Liver (tissue), 9 donors: Measurements from ENCODE around the gene CARD14. TPM values are rescaled to one million over a fixed set of nuclear protein-coding genes. Genes with fewer than 3 reads are reported as not detected.

ENCODE experiments used
- DNase-seq: peaks from one replicate; pipeline ENCODE4 v3.0.0-alpha.2; 2017; ENCODE audit warnings: low spot score
- H3K27ac ChIP-seq, 2 donors: one replicate each; pipeline ENCODE4 v1.7.0; 2013; ENCODE audit warnings: inconsistent platforms in 2 of 2, low read length in 2 of 2, control low read depth in 1 of 2, low read depth in 1 of 2, mild to moderate bottlenecking in 1 of 2
- H3K27me3 ChIP-seq, 4 donors: one replicate each; pipeline versions ENCODE4 v1.6.1 to v1.7.0; 2013; ENCODE audit warnings: low read length in 3 of 4, inconsistent platforms in 1 of 4, mild to moderate bottlenecking in 1 of 4, moderate library complexity in 1 of 4; ENCODE audit not compliant: control insufficient read depth in 4 of 4, insufficient read depth in 4 of 4
- H3K36me3 ChIP-seq, 4 donors: one replicate each; pipeline versions ENCODE4 v1.6.1 to v1.7.0; 2013; ENCODE audit warnings: low read length in 3 of 4, mild to moderate bottlenecking in 3 of 4, low read depth in 1 of 4, moderate library complexity in 1 of 4; ENCODE audit not compliant: control insufficient read depth in 4 of 4, insufficient read depth in 3 of 4
- H3K4me1 ChIP-seq, 4 donors: one replicate each; pipeline versions ENCODE4 v1.6.1 to v1.7.0; 2013; ENCODE audit warnings: low read length in 3 of 4, mild to moderate bottlenecking in 3 of 4, moderate library complexity in 1 of 4; ENCODE audit not compliant: control insufficient read depth in 4 of 4, insufficient read depth in 4 of 4
- H3K4me3 ChIP-seq, 3 donors: one replicate each; pipeline versions ENCODE4 v1.6.1 to v1.7.0; 2013; ENCODE audit warnings: low read length in 3 of 3, control low read depth in 1 of 3, low read depth in 1 of 3, mild to moderate bottlenecking in 1 of 3
- H3K9ac ChIP-seq, 2 donors: one replicate each; pipeline ENCODE4 v1.7.0; 2013; ENCODE audit warnings: low read length in 2 of 2, mild to moderate bottlenecking in 2 of 2, moderate library complexity in 2 of 2, control low read depth in 1 of 2, low read depth in 1 of 2
- H3K9me3 ChIP-seq, 4 donors: one replicate each; pipeline versions ENCODE4 v1.6.1 to v1.7.0; 2013; ENCODE audit warnings: low read length in 3 of 4; ENCODE audit not compliant: control insufficient read depth in 4 of 4
- EGR1 ChIP-seq, 2 donors: IDR thresholded peaks; 2 replicates each; pipeline ENCODE4 v1.6.1; 2016 to 2018; ENCODE audit warnings: antibody characterized with exemption in 2 of 2, low read depth in 2 of 2
- FOXA1 ChIP-seq: IDR thresholded peaks from 2 replicates; pipeline ENCODE4 v1.6.1; 2016; ENCODE audit warnings: antibody characterized with exemption
- FOXA2 ChIP-seq: IDR thresholded peaks from 2 replicates; pipeline ENCODE4 v1.6.1; 2016; ENCODE audit warnings: antibody characterized with exemption
- HNF4G ChIP-seq: IDR thresholded peaks from 2 replicates; pipeline ENCODE4 v1.6.1; 2016; ENCODE audit warnings: antibody characterized with exemption
- JUND ChIP-seq, 2 donors: IDR thresholded peaks; 2 replicates each; pipeline ENCODE4 v1.6.1; 2016; ENCODE audit warnings: antibody characterized with exemption in 2 of 2
- NR2F2 ChIP-seq: IDR thresholded peaks from 2 replicates; pipeline ENCODE4 v1.6.1; 2016; ENCODE audit warnings: antibody characterized with exemption
- RAD21 ChIP-seq, 2 donors: IDR thresholded peaks; 2 replicates each; pipeline ENCODE4 v1.6.1; 2016; ENCODE audit warnings: antibody characterized with exemption in 2 of 2, mild to moderate bottlenecking in 2 of 2
- RXRA ChIP-seq, 2 donors: IDR thresholded peaks; 2 replicates each; pipeline ENCODE4 v1.6.1; 2017 to 2018; ENCODE audit warnings: antibody characterized with exemption in 2 of 2, mild to moderate bottlenecking in 1 of 2
- SP1 ChIP-seq: IDR thresholded peaks from 2 replicates; pipeline ENCODE4 v1.6.1; 2018; ENCODE audit warnings: antibody characterized with exemption, mild to moderate bottlenecking
- TAF1 ChIP-seq: conservative IDR thresholded peaks from 2 replicates; pipeline ENCODE4 v1.6.1; 2016; ENCODE audit warnings: antibody characterized with exemption, mild to moderate bottlenecking
- YY1 ChIP-seq: IDR thresholded peaks from 2 replicates; pipeline ENCODE4 v1.6.1; 2016; ENCODE audit warnings: antibody characterized with exemption, mild to moderate bottlenecking
- WGBS: extraction: QIAGEN DNeasy Blood & Tissue Kit; methylation state at CpG from one replicate; pipeline ENCODE4 v1.1.7; 2013; 5-methylcytosine and 5-hydroxymethylcytosine counted together
- polyA plus RNA-seq, 2 donors: library from polyadenylated mRNA; stranded (reverse) in 1 of 2; unstranded in 1 of 2; fragments of 200-250 nt in 1 of 2; fragments of >200 nt in 1 of 2; fragmentation: Nextera tagmentation in 1 of 2; extraction: Ambion mirVana in 1 of 2; gene quantifications; one replicate each; pipeline versions ENCODE4 v1.2.1 to v1.2.3, GENCODE V29; 2013 to 2015
- total RNA-seq, 2 donors: library from RNA; depleted of rRNA; stranded (reverse); fragments of >200 nt; gene quantifications; one replicate each; pipeline ENCODE4 v1.2.3, GENCODE V29; 2014
- TF ChIP-seq, protein P1 (sequence below): IDR thresholded peaks from 2 replicates; pipeline ENCODE4 v1.6.1; 2016; ENCODE audit warnings: antibody characterized with exemption
- TF ChIP-seq, protein P2 (sequence below): fragments of 150-350 bp; IDR thresholded peaks from 2 replicates; pipeline ENCODE4 v1.5.1; 2017; ENCODE audit warnings: improper control_type of control experiment, low read depth, low read length; ENCODE audit not compliant: missing input control
- TF ChIP-seq, protein P3 (sequence below): IDR thresholded peaks from 2 replicates; pipeline ENCODE4 v1.6.1; 2016; ENCODE audit warnings: antibody characterized with exemption, mild to moderate bottlenecking
- TF ChIP-seq, protein P4 (sequence below): IDR thresholded peaks from 2 replicates; pipeline ENCODE4 v1.6.1; 2016; ENCODE audit warnings: antibody characterized with exemption
- TF ChIP-seq, protein P5 (sequence below): IDR thresholded peaks from 2 replicates; pipeline ENCODE4 v1.6.1; 2016; ENCODE audit warnings: antibody characterized with exemption
- donor health status: healthy.
- donor health status: healthy.
- donor health status: healthy.
- donor health status: healthy.
- donor health status: healthy.

Gene CARD14
- total and polyA plus RNA-seq, 4 donors = 0.07 to 0.70 (median 0.29) TPM

DNA sequence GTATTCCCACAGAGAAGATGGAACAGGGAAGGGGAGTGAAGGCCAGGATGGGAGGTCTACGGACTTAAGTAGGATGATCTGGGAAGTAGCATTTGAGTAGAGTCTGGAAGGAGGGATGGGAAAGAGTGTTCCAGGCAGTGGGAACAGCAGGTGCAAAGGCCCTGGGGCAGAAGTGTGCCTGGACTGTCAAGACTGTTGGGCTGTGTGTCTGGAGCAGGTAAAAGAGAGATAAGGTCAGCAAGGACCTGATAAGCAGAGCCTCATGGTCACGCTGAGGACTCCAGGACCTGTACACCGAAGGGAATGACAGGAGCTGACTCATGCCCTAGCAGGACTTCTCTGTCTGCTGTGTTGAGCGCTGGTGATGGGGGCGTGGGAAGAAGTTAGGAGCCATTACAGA lies 723 bp upstream of the CARD14 start (continued):
- TF ChIP-seq, protein P1, sequence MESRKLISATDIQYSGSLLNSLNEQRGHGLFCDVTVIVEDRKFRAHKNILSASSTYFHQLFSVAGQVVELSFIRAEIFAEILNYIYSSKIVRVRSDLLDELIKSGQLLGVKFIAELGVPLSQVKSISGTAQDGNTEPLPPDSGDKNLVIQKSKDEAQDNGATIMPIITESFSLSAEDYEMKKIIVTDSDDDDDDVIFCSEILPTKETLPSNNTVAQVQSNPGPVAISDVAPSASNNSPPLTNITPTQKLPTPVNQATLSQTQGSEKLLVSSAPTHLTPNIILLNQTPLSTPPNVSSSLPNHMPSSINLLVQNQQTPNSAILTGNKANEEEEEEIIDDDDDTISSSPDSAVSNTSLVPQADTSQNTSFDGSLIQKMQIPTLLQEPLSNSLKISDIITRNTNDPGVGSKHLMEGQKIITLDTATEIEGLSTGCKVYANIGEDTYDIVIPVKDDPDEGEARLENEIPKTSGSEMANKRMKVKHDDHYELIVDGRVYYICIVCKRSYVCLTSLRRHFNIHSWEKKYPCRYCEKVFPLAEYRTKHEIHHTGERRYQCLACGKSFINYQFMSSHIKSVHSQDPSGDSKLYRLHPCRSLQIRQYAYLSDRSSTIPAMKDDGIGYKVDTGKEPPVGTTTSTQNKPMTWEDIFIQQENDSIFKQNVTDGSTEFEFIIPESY = no peak
- TF ChIP-seq, protein P2, sequence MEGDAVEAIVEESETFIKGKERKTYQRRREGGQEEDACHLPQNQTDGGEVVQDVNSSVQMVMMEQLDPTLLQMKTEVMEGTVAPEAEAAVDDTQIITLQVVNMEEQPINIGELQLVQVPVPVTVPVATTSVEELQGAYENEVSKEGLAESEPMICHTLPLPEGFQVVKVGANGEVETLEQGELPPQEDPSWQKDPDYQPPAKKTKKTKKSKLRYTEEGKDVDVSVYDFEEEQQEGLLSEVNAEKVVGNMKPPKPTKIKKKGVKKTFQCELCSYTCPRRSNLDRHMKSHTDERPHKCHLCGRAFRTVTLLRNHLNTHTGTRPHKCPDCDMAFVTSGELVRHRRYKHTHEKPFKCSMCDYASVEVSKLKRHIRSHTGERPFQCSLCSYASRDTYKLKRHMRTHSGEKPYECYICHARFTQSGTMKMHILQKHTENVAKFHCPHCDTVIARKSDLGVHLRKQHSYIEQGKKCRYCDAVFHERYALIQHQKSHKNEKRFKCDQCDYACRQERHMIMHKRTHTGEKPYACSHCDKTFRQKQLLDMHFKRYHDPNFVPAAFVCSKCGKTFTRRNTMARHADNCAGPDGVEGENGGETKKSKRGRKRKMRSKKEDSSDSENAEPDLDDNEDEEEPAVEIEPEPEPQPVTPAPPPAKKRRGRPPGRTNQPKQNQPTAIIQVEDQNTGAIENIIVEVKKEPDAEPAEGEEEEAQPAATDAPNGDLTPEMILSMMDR = no peak
- no peak for TF ChIP-seq SP1

DNA sequence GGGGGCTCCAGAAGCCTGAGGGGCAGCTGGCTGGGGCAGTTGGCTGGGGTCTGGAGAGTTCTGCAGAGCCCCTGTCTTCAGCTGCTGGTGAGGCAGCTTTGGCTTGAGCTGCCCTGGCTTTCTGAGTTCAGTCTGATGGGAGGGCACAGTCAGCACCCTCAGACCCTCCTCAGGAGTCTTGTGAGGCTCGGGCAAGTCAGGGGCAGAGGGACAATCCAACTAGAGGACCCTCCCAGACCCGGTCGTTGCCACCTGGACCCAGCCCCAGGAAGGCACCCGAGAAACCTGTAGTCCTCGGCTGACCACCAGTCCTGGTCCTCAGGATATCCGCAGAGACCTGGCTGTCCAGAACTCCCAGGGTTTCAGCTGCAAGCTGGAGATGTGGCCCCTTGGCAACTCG lies 1.9 kb downstream of the CARD14 start:
- Histone ChIP-seq H3K4me3 (no peak overlapping the region), H3K36me3 (no peaks in the 10 kb centered on the region), H3K27ac (no peak overlapping the region), H3K4me1 (no peaks in the 10 kb centered on the region), H3K9ac (no peak overlapping the region), H3K27me3 (no peaks in the 10 kb centered on the region), H3K9me3 (no peaks in the 10 kb centered on the region)
- DNase-seq = no peak
- 89% methylated on average over 7 of the region's 7 CpGs for WGBS
- no peak for TF ChIP-seq YY1

DNA sequence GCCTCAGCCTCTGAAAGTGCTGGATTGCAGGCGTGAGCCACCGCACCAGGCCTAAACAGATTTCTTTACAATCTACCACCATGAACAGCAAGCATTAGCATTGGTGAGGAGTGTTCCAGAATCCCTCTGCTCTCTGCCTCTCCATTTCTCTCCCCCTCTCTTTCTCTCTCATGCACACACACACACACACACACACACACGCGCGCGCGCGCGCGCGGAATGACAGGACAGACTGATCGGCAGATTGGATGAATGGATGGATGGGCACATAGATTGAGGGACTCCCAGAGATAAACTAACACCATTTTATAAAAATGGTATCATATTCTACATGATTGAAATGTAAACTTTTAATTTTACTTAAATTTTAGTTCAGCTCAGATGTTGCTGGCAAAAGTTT lies 3.3 kb downstream of the CARD14 start:
- TF ChIP-seq FOXA2 (no peak), HNF4G (no peak), TAF1 (no peak), JUND (IDR thresholded peaks at IDR 0.05) (no peak), SP1 (no peak), EGR1 (IDR thresholded peaks at IDR 0.05; ENCODE audit: low read depth in 2 of 2) (no peak), FOXA1 (no peak), RXRA (IDR thresholded peaks at IDR 0.05) (no peak), NR2F2 (no peak), RAD21 (IDR thresholded peaks at IDR 0.05) (no peak)
- TF ChIP-seq, protein P3, sequence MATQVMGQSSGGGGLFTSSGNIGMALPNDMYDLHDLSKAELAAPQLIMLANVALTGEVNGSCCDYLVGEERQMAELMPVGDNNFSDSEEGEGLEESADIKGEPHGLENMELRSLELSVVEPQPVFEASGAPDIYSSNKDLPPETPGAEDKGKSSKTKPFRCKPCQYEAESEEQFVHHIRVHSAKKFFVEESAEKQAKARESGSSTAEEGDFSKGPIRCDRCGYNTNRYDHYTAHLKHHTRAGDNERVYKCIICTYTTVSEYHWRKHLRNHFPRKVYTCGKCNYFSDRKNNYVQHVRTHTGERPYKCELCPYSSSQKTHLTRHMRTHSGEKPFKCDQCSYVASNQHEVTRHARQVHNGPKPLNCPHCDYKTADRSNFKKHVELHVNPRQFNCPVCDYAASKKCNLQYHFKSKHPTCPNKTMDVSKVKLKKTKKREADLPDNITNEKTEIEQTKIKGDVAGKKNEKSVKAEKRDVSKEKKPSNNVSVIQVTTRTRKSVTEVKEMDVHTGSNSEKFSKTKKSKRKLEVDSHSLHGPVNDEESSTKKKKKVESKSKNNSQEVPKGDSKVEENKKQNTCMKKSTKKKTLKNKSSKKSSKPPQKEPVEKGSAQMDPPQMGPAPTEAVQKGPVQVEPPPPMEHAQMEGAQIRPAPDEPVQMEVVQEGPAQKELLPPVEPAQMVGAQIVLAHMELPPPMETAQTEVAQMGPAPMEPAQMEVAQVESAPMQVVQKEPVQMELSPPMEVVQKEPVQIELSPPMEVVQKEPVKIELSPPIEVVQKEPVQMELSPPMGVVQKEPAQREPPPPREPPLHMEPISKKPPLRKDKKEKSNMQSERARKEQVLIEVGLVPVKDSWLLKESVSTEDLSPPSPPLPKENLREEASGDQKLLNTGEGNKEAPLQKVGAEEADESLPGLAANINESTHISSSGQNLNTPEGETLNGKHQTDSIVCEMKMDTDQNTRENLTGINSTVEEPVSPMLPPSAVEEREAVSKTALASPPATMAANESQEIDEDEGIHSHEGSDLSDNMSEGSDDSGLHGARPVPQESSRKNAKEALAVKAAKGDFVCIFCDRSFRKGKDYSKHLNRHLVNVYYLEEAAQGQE = no peak
- TF ChIP-seq, protein P1 = no peak
- TF ChIP-seq, protein P4, sequence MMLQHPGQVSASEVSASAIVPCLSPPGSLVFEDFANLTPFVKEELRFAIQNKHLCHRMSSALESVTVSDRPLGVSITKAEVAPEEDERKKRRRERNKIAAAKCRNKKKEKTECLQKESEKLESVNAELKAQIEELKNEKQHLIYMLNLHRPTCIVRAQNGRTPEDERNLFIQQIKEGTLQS = no peak
- TF ChIP-seq, protein P5, sequence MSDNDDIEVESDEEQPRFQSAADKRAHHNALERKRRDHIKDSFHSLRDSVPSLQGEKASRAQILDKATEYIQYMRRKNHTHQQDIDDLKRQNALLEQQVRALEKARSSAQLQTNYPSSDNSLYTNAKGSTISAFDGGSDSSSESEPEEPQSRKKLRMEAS = no peak
- H3K27me3 ChIP-seq = no peaks in the 10 kb centered on the region
- H3K4me3 ChIP-seq = no peak overlapping the region
- H3K36me3 ChIP-seq = no peaks in the 10 kb centered on the region
- H3K9ac ChIP-seq = no peak overlapping the region
- no peak overlapping the region for H3K27ac ChIP-seq
- no peaks in the 10 kb centered on the region for H3K9me3 ChIP-seq
- no peaks in the 10 kb centered on the region for H3K4me1 ChIP-seq
- WGBS = 80% methylated on average over 12 of the region's 12 CpGs
- no peak for DNase-seq
